ENCODE results near the gene MST1.

GRCh38 chr3:49703956-49704355 lies 14.7 kb upstream of the MST1 start:
- TF ChIP-seq POLR2A (IDR thresholded peaks at IDR 0.05; ENCODE audit: low read depth, low read length) (no peak), CTCF (conservative IDR thresholded peaks at IDR 0.05; ENCODE audit: low read depth, low read length) (no peak), RFX5 (IDR thresholded peaks at IDR 0.05; ENCODE audit: low read depth, low read length) (no peak), USF2 (IDR thresholded peaks at IDR 0.05; ENCODE audit: low read depth, low read length) (no peak), BHLHE40 (IDR thresholded peaks at IDR 0.05; ENCODE audit: low read depth, low read length) (no peak), RCOR1 (IDR thresholded peaks at IDR 0.05; ENCODE audit: insufficient replicate concordance, low read length) (no peak), MAFK (IDR thresholded peaks at IDR 0.05; ENCODE audit: low read depth, low read length) (no peak), MXI1 (IDR thresholded peaks at IDR 0.05; ENCODE audit: borderline replicate concordance, low read depth, low read length) (no peak), RAD21 (IDR thresholded peaks at IDR 0.05; ENCODE audit: low read length) (no peak), FOS (IDR thresholded peaks at IDR 0.05; ENCODE audit: low read depth, low read length) (no peak), CEBPB (IDR thresholded peaks at IDR 0.05; ENCODE audit: low read depth, low read length) (no peak), SMC3 (IDR thresholded peaks at IDR 0.05; ENCODE audit: low read depth, low read length) (no peak)
